NCI-H2196 treated with DMSO at 0.1 percent for 48 hours (cell line): Measurements from ENCODE around the gene PCDHB8.
"Not testable (repeated sequence)": the region's sequence is repeated elsewhere in the genome, so short reads cannot be mapped to it uniquely, and the experiment has no call there.

Source experiments
- DNase-seq: peaks from one replicate; lab custom pipeline; 2025; ENCODE audit not compliant: unreplicated experiment; lab: John Stamatoyannopoulos, UW

PCDHB8 gene

GRCh38 chr5:141225421-141225820 lies 47.8 kb downstream of the PCDHB8 start:
- not testable (repeated sequence) for DNase-seq
